GM19099 (cell line): ENCODE data around the gene TTC28.

Source experiments
- POLR2A ChIP-seq: IDR thresholded peaks from 3 replicates; pipeline ENCODE4 v1.6.1; 2011; ENCODE audit warnings: low read depth; ENCODE audit not compliant: insufficient read length; ENCODE audit errors: extremely low read depth

Gene TTC28

GRCh38 chr22:27952091-27952490 is 727.5 kb downstream of the TTC28 start:
- no peak for TF ChIP-seq POLR2A

- no peak for TF ChIP-seq POLR2A
These were observed 730.2 kb downstream of the TTC28 start for GRCh38 chr22:27949421-27949820.

- TF ChIP-seq POLR2A = no peak
These were observed 731.1 kb downstream of the TTC28 start for GRCh38 chr22:27948569-27948968.

GRCh38 chr22:27947448-27947847 is 732.2 kb downstream of the TTC28 start:
- no peak for TF ChIP-seq POLR2A

- no peak for TF ChIP-seq POLR2A
These were observed 738.5 kb downstream of the TTC28 start for GRCh38 chr22:27941143-27941542.

- no peak for TF ChIP-seq POLR2A
These were observed 742.2 kb downstream of the TTC28 start for GRCh38 chr22:27937453-27937852.

GRCh38 chr22:27935897-27936296 is 743.7 kb downstream of the TTC28 start:
- no peak for TF ChIP-seq POLR2A

- no peak for TF ChIP-seq POLR2A
These were observed 745.6 kb downstream of the TTC28 start for GRCh38 chr22:27934069-27934468.

GRCh38 chr22:27933186-27933983 is 746.3 kb downstream of the TTC28 start:
- TF ChIP-seq POLR2A = no peak

- no peak for TF ChIP-seq POLR2A
These were observed 749.1 kb downstream of the TTC28 start for GRCh38 chr22:27930331-27931060.
